Stimulated activated naive CD8-positive, alpha-beta T cell treated with anti-CD3 and anti-CD28 coated beads, Interleukin-15, Interleukin-2, amounts not matched to agents 100 ng/mL and 50 ng/mL, for 24 hours (primary cell): ENCODE results near the gene TBC1D30.

Experiments used
- H3K27ac Mint-ChIP-seq: one replicate; pipeline ENCODE4 v1.8.0; 2021; ENCODE audit warnings: mild to moderate bottlenecking, mixed read lengths
- H3K27me3 Mint-ChIP-seq: one replicate; pipeline ENCODE4 v1.8.0; 2021; ENCODE audit warnings: mixed read lengths
- H3K36me3 Mint-ChIP-seq: one replicate; pipeline ENCODE4 v1.8.0; 2021; ENCODE audit warnings: low read depth, mixed read lengths
- H3K4me1 Mint-ChIP-seq: one replicate; pipeline ENCODE4 v1.8.0; 2021; ENCODE audit warnings: low read depth, mixed read lengths
- H3K4me3 Mint-ChIP-seq: one replicate; pipeline ENCODE4 v1.8.0; 2021; ENCODE audit warnings: mild to moderate bottlenecking, mixed read lengths
- H3K9me3 Mint-ChIP-seq: one replicate; pipeline ENCODE4 v1.8.0; 2021; ENCODE audit warnings: mixed read lengths

Gene TBC1D30

DNA sequence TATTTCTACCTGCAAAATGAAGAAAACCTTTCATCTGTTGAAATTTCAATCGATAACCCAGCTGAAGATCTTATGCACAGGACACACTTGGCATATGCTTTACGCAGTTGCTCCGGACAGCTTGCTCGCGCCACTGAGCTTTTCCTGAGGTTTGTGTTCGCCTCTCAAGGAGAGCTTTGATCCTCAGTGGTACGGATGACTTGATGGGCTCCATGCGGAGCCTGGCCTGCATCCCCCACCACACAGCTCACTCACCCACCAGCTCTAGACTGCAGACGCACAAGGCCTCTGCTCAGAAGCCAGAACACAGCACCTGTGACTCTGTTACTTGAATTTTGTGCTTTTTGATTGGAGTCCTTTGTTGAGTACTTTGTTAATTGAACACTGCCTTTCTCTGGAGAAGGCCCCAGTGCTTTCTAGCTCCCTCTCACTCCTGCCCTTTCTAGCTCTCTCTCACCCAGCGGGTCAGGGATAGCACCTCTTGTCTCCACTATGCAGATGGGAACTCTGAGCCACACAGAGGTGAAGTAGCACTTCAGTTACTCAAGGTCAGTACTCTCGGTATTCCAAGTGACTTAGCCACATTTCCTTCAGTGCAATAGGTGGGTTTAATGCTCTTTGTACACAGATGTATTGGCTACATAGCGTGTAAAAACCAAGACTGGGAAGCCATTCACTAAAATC is 52.1 kb downstream of the TBC1D30 start:
- Mint-ChIP-seq H3K4me3 (peak overlapping the region; percentile 41), H3K36me3 (no peaks in the 10 kb centered on the region), H3K9me3 (no peaks in the 10 kb centered on the region), H3K4me1 (peaks cover 28% of the 10 kb centered on the region), H3K27ac (peak overlapping the region; percentile 85), H3K27me3 (peaks cover 3% of the 10 kb centered on the region)

DNA sequence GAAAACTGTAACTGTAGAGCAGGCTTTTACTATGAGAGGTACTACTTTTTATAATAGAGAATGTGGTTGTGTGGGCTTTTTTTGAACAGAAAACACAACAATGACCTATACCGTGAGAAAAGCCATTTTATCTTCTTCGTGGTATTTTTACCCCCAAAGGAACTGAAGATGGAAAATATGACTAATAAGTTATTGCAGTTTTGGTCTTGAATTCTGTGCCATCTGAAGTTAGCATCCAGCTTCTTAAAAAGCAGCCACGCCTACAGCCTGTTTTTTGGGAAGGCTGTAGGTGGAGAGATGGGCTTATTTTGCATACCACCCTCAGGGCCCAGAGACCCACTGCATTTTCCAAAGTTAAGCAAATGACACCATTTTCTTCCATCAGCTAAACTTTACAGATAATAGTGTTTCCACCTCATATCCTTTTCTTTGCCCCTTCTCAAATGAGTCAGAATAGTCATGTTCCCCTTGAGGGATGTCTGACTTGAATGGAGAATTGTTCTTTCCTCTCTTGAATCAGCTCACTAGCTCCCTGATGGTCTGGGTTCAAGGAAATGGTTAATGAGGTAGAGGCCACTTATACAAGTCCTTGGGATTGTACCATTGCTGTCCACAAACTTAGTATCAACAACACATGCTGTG is 53.0 kb downstream of the TBC1D30 start:
- H3K4me1 Mint-ChIP-seq, result peaks cover 34% of the 10 kb centered on the region
- peak overlapping the region; percentile 85 for H3K27ac Mint-ChIP-seq
- H3K9me3 Mint-ChIP-seq, result no peaks in the 10 kb centered on the region
- peaks cover 5% of the 10 kb centered on the region for H3K27me3 Mint-ChIP-seq
- no peaks in the 10 kb centered on the region for H3K36me3 Mint-ChIP-seq
- H3K4me3 Mint-ChIP-seq, result peak overlapping the region; percentile 41

DNA sequence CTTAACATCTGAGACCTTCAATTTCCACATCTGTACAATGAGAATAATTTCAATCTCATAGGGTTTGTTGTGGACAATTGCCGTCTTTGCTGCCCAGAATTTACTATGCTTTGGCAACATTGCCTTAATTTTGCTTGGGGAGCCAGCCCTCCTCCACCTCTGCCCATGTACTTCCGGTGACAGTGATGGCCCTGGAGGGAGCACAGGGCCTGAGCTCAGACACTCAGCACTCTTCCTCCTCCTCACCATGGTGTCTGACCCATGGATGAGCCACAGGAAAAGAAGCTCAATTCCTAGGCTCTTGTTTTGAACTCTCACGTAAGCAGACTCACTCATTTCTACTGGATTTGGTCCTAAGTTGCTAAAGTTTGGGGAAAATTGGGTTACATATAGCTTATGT is 58.2 kb downstream of the TBC1D30 start:
- Mint-ChIP-seq H3K27ac (peak overlapping the region; percentile 85), H3K4me1 (peaks cover 47% of the 10 kb centered on the region), H3K27me3 (peaks cover 11% of the 10 kb centered on the region), H3K36me3 (no peaks in the 10 kb centered on the region), H3K9me3 (no peaks in the 10 kb centered on the region), H3K4me3 (no peak overlapping the region)

DNA sequence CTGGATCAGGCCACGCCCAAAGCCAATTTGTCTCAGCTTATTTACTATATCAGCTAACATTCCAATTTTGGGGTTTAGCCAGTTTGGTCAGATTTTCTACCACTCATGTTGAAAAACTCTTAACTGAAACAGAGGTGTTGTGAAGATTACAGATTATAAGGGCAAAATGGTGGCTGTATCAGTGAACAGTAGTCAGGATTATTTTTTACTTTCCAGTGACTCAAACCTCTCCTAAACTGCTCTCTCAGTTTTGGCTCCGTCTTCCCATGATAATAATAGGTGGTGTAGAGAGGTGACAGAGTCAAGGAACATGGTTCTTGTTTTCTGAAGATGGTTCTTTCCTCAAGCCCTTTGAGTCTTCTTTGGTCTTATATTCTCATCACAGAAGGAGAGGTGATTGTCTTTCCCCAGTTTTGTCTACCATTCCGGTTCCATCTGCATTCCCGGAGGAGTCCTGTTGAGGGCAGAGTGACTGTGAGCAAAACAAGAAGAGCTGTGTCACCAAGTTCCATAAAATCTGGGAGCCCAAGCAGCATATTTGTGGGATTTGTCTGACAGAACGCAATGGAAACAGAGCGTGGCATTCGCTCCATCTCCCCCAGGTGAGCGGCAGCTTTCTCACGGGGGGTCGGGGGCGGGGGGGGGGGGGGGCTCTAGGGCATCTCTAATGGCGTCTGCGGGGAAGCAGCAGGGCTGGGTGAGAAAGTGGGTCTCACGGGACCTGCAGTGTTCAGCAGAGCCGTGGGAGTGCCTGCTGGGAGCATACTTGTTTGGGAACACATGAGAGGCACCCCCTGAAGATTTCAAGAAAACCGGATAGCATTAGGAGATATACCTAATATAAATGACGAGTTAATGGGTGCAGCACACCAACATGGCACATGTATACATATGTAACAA is 59.1 kb downstream of the TBC1D30 start:
- Mint-ChIP-seq H3K4me1 (peaks cover 39% of the 10 kb centered on the region), H3K9me3 (no peaks in the 10 kb centered on the region), H3K36me3 (no peaks in the 10 kb centered on the region), H3K27ac (peak overlapping the region; percentile 85), H3K4me3 (peak overlapping the region; percentile 64), H3K27me3 (peaks cover 11% of the 10 kb centered on the region)

DNA sequence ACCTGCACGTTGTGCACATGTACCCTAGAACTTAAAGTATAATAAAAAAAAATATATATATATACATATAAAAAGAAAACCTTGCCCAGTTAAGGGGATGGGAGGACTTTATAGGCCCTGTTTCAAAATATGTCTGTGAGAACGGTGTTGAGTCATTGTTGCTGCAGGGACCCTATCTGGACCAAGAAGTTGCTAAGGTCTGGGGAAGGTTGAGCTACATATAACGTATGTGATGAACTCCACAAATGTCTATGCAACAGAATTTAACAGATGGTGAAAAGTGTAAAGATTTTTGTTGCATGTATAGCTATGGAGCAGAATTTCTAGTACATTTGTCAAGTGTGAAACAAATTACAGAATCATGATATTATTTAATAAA is 59.7 kb downstream of the TBC1D30 start:
- no peaks in the 10 kb centered on the region for H3K36me3 Mint-ChIP-seq
- no peaks in the 10 kb centered on the region for H3K9me3 Mint-ChIP-seq
- H3K4me3 Mint-ChIP-seq, result peak overlapping the region; percentile 38
- no peak overlapping the region for H3K27ac Mint-ChIP-seq
- H3K4me1 Mint-ChIP-seq, result peaks cover 42% of the 10 kb centered on the region
- peaks cover 18% of the 10 kb centered on the region for H3K27me3 Mint-ChIP-seq

DNA sequence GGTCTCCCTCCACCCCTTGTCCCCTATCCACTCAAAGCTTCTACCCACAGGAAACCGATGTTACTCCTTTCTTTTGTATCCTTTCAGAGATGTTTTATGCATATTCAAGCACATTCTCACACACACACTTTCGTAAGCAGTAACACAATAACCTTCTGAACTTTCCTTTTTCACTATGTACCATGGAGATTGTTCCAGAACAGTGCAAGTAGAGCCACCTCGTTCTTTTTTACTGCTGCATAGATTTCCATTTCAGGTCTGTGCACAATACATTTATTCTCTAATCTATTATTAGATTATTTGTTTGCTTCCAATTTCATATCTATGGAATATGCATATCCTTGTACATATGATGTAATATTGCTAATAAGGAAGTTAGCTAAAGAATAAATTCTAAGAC is 60.3 kb downstream of the TBC1D30 start:
- Mint-ChIP-seq H3K4me3 (peak overlapping the region; percentile 38), H3K36me3 (no peaks in the 10 kb centered on the region), H3K27me3 (peaks cover 24% of the 10 kb centered on the region), H3K4me1 (peaks cover 42% of the 10 kb centered on the region), H3K27ac (no peak overlapping the region), H3K9me3 (no peaks in the 10 kb centered on the region)

DNA sequence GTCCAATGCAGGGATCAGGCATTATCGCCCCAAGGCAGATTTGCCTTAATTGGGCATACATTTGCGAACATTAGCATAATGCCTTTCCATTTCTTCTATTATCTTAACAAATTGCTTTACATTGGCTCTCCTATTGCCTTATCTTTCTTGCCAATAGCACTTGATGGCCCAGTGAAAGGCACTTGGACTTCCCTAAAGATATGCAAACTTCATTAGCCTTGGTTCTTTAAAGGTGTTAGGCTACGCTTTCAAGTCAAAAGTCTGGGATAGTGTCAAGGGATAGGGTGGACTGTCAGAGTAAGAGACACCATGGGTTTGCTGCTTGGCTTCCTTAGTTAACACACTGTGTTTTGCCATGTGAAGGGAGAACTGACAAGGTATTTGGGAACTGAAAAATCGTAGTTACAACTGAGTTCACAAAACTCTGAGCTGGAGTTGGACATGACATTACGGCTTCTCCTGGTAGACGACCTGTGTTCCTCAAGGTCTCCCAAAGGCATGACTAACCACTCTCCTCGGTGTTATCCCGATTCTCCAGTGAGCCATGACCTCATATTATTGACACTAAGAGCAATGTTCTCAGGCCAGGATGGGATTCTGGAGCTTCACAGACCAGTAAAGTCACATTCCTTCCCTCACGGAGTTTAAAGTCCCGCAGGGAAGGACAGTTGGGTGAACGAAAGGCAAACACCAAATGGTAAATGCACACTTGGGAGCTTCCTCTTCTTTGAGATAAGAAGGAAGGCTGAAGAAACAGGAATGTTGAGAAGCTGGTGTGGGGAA is 65.2 kb downstream of the TBC1D30 start:
- Mint-ChIP-seq H3K27ac (no peak overlapping the region), H3K36me3 (no peaks in the 10 kb centered on the region), H3K9me3 (no peaks in the 10 kb centered on the region), H3K4me1 (peaks cover 25% of the 10 kb centered on the region), H3K4me3 (no peak overlapping the region), H3K27me3 (peaks cover 36% of the 10 kb centered on the region)

DNA sequence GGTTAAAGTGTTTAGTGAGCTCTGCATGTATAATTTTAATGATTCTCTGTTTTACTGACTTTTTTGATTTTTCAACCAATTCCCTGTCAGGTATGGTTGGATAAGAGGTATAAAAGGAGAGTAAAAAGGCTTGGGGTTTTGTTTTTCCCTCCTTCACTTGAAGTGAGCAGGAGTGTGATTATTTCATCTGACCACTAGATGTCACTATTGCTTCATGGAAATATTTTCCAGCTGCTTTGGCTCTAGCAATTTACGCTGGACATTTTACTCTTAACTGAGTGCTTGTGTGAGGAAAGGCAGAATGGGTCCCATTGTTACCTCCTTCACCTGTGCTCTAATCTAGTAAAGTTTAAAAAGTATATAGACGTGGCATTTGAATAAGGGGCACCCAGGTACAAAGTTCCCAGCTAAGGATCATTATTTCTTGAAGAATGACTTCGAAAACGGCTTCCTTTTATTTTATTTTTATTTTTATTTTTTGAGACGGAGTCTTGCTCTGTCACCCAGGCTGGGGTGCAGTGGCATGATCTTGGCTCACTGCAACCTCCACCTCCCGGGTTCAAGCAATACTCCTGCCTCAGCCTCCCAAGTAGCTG is 66.5 kb downstream of the TBC1D30 start:
- Mint-ChIP-seq H3K4me3 (no peak overlapping the region), H3K9me3 (no peaks in the 10 kb centered on the region), H3K27ac (no peak overlapping the region), H3K4me1 (peaks cover 16% of the 10 kb centered on the region), H3K36me3 (no peaks in the 10 kb centered on the region), H3K27me3 (peaks cover 36% of the 10 kb centered on the region)

DNA sequence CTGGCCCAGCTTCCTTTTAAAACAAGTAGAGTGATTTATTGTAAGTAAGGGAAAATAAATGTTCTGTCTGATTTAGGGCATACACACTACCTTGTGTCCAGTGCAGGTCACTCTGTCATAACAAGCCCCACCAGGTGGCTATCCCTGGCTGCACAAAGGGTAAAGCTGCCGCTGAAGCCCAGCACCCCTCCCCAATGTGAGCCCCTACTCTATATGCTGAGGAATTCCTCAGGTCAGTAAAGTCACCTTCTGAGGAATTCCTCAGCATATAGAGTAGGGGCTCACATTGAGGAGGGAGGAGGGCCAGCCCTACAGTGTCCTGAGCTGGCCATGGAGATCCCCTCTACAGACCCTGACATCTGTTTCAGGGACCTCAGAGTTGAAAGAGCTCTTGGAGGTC is 67.2 kb downstream of the TBC1D30 start:
- H3K4me3 Mint-ChIP-seq, result no peak overlapping the region

DNA sequence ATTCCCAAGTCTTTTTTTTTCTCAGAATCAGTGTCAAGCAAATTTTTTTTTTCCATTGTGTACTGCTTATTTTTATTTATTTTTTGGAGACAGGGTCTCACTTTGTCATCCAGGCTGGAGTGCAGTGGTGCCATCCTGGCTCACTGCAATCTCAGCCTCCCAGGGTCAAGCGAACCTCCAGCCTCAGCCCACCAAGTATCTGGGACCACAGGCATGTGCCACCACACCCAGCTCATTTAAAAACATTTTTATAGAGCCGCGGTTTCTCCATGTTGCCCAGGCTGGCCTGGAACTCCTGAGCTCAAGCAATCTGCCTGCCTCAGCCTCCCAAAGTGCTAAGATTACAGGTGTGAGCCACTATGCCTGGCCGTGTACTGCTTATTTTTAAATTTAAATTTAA is 68.1 kb downstream of the TBC1D30 start:
- no peaks in the 10 kb centered on the region for H3K36me3 Mint-ChIP-seq
- no peak overlapping the region for H3K4me3 Mint-ChIP-seq
- H3K9me3 Mint-ChIP-seq, result no peaks in the 10 kb centered on the region
- H3K4me1 Mint-ChIP-seq, result peaks cover 5% of the 10 kb centered on the region
- H3K27me3 Mint-ChIP-seq, result peaks cover 32% of the 10 kb centered on the region
- no peak overlapping the region for H3K27ac Mint-ChIP-seq

More for the DNA sequence above, 67.2 kb downstream of the TBC1D30 start:
- H3K27me3 Mint-ChIP-seq, result peaks cover 36% of the 10 kb centered on the region
- no peaks in the 10 kb centered on the region for H3K36me3 Mint-ChIP-seq
- peaks cover 10% of the 10 kb centered on the region for H3K4me1 Mint-ChIP-seq
- no peak overlapping the region for H3K27ac Mint-ChIP-seq
- no peaks in the 10 kb centered on the region for H3K9me3 Mint-ChIP-seq

DNA sequence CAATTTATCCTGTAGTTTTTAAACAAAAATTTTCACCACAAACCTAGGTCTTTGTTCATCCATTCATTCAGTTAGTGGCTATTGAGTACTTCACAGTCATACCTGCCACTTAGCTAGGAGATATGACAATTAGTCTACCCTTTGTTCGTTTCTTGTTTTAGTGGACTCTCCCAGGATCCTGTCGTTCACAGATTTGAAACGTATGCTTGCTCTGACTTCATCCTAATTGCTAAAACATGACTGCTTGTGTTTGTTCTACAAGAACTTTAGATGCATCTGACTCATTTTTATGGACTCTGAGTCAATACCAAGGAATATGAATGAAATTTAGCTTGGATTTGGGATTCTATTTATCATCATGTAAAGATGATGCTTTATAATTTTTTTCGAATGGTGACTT is 69.5 kb downstream of the TBC1D30 start:
- peaks cover under 1% of the 10 kb centered on the region for H3K4me1 Mint-ChIP-seq
- no peaks in the 10 kb centered on the region for H3K36me3 Mint-ChIP-seq
- H3K27me3 Mint-ChIP-seq, result peaks cover 27% of the 10 kb centered on the region
- H3K27ac Mint-ChIP-seq, result no peak overlapping the region
- no peaks in the 10 kb centered on the region for H3K9me3 Mint-ChIP-seq
- H3K4me3 Mint-ChIP-seq, result no peak overlapping the region

DNA sequence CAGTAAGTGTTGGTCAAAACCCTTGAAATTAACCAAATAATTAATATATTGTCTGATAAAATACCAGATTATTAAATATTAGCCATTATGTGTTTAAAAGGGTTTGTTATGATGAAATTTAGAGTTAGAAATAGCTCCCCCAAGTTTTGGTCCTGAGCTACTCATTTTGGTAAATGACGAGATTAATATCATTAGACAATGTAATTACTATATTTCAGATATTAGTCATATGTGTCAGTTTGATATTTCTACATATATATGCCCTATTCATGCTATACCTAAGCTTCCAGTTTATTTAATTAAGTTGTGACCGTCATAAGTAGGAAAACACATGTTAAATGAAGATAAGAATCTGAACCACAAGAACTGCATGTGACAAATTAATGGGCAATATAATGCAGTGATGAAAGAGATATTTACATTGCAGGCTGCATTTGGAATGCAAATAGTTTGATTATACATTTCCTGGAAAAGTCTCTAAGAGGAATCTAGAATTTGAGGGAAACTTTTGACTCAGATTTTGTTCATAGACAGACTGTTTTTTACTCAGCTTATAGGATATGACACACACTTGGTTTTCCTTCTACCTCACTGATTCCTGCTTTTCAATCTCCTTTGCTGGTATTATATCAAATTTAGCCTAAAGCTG is 70.5 kb downstream of the TBC1D30 start:
- no peaks in the 10 kb centered on the region for H3K4me1 Mint-ChIP-seq
- no peak overlapping the region for H3K4me3 Mint-ChIP-seq
- no peak overlapping the region for H3K27ac Mint-ChIP-seq
- no peaks in the 10 kb centered on the region for H3K9me3 Mint-ChIP-seq
- peaks cover 18% of the 10 kb centered on the region for H3K27me3 Mint-ChIP-seq
- no peaks in the 10 kb centered on the region for H3K36me3 Mint-ChIP-seq

DNA sequence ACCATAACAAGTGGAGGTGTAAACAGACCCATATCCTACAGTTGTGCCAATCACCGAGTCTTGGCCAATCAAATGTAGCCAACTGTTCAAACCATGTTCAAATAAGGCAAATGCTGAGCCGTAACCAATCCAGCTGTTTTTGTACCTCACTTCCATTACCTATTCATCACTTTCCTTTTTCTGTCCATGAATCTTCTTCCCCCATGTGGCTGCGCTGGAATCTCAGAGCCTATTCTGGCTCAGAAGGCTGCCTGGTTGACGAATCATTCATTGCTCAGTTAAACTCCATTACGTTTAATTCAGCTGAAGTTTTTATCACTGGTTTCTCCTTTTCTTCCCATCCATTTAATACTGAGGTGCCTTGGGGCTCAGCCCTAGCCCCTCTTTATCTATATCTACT is 71.1 kb downstream of the TBC1D30 start:
- Mint-ChIP-seq H3K27ac (no peak overlapping the region), H3K36me3 (no peaks in the 10 kb centered on the region), H3K9me3 (no peaks in the 10 kb centered on the region), H3K4me3 (no peak overlapping the region), H3K4me1 (no peaks in the 10 kb centered on the region), H3K27me3 (peaks cover 18% of the 10 kb centered on the region)

DNA sequence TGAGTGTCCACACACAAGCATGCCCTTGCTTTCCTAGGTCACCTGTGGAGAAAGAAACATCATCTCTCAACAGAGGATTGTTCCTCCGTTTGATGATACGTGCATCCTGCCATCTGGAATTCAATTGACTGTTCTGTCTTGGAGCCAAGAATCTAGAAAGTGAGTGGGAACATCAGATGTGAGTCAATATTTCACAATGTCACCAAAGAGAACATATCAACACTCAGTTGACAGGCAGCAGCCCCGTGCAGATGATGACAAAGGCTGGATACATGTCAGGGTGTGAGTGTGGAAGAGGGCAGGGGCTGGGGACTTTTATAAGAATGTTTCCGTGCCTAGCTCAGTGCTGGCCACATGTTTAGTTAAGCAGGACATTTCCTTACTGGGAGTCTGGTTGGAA is 76.1 kb downstream of the TBC1D30 start:
- Mint-ChIP-seq H3K36me3 (no peaks in the 10 kb centered on the region), H3K27me3 (peaks cover 21% of the 10 kb centered on the region), H3K27ac (no peak overlapping the region), H3K4me3 (no peak overlapping the region), H3K9me3 (no peaks in the 10 kb centered on the region), H3K4me1 (no peaks in the 10 kb centered on the region)
